GM21515 (cell line): ENCODE results near the gene NRG2.

ENCODE experiments used
- ATAC-seq: cut with Tn5 transposase; IDR thresholded peaks from one replicate; pipeline ENCODE4 v1.9.1; 2021; ENCODE audit not compliant: unreplicated experiment

NRG2 gene

DNA sequence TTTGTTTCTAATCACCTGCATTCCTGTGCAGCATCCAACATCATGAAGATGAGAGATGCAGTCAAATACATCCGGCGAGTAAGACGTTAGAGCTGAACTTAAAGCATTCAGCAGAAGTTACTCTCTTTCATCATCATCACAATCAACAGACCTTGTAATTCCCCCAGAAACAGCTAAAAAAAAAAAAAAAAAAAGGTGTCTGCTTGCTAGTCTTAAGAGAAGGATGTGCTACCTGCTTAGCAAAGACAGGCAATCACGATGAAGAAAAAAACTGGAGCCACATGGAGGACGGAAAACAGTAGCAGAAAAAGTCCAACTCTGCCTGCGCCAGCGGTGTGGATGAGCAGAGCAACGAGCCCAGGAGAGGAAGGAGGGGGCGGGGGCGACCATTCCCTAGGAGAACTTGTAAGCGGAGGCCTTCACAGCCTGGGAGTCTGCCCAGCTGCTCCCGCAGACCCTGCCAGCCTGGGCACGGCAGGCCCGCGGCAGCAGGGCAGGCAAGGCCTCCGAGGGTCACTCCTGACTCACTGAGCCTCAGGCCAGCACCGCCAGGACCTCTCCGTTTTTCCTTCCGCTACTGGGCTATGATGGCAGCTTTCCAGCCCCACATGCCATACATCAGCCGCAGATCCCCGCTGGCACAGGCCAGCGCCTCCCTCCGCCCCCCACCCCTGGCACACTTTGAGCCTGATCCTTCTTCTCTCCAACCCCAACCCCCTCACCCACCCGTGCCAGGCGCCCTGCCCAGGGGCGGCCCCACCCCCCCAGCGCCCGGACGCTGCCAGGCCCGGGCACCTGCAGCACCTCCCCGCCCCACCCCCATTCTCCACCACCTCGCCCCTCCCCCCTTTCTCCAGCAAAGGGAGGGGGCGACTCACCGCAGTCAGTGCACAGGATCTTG lies 1.4 kb downstream of the NRG2 start:
- no peak for ATAC-seq

DNA sequence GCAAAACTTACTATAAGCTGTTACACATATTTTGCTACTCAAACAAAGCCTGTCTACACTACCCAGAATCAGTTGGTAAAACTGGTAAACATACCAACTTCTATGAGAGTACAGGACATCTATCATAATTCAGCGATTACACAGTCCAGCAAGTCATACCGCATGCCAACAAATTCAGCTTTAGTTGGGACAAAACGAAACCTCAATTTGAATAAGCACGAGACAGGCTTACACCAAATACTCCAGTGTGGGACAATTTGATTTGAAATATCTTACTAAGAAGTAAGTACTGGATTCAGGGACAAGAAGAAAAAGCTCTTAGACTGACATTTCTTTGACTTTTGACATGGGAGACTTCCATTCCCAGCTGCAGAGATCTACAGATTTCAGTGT lies 2.0 kb downstream of the NRG2 start:
- no peak for ATAC-seq

DNA sequence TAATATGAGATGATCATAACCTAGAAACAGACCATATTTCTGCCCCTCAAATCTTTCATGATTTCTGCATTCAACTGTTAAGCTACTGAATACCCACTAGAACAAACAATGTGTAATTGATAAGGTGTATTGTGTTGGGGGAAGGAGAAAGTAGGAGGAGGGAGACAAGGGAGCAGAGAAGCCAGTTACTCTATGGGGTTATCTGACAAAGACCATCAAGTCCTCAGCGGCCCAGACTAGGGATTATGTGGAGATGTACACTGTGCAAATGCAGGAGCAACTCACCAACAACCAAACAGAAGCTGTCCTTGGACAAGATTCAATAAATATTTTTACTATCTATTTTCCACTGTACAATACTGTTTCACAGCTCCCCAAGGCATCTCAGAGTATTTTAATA lies 2.7 kb downstream of the NRG2 start:
- no peak for ATAC-seq

DNA sequence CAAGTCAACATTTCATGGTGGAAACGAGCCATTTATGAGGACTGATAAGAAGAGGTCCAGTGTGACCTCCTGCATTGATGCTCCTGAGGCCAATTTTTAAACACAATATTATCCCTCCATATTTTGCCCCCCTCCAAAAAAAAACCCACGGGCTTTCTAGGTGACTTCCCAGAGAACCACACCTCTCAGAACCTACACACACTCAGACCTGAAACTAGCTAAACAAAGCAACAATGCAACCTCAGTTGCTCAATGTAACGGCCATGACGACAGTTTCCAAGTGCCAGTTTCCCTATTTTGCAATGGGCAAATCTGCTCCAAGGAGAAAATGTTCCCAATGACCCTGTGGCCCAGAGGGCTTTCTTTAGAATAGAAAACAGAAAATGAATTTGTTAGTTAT lies 3.5 kb downstream of the NRG2 start:
- no peak for ATAC-seq

DNA sequence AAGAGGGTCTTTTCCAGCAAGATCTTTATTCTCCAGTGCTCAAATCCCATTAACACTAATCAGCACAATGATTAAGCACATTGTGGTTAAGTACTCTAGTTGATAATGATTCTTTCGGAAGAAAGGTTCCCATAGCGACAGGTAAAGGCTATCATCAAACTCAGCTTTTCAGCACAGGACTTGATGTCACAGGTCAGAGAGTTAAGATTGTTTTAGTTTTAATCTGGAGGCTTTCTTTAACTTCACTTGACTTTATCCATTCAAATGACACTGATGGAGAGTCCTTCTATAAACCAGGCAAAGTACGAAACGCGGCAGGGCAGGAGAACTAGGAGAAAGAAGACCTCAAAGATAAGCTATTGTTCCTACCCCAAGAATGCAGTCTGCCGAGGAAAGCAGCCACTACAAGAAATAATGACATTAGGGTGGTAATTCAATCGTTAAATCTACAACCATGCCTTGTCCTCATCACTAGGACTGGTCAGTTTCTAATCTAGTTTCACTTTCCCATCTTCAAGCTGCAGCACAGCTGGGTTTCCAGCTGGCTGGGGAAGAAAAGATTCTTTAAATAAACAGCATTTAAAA lies 4.6 kb downstream of the NRG2 start:
- ATAC-seq = no peak

DNA sequence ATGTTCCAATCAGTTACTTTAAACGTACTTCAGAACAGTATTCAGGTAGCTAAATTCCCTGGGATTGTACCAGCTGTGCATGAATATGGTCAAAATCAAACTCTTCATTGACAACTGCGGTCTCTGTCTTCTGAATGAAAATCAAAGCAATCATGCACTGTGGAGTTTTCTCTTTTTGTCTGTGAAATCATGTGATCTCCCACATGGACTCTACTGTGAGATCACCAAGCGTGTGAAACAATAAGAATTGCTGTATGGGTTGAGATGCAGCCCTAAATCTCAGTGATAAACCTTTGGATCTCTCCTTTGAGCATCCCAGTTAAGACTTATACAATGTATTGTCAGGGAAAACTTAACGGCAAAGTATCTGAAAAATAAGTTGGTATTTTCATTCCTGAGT lies 6.1 kb downstream of the NRG2 start:
- no peak for ATAC-seq

DNA sequence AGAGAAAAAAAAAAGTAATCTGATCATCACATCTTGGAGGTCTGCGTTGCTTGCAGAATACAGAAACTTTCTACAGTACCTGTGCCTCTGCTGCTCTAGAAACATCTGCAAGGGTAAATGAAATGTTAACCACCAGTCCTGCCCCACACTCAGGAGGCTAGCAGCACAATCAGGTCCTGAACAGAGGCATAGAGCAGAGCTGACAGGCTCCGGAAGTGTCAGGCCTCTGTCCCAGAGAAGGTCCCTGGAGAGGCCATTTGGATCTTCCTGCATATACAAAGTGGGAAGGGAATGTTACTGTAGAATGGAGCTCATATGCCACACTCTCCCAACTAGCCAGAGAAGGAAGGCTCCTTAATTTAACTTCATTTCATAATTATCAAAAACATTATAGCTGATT lies 7.2 kb downstream of the NRG2 start:
- ATAC-seq = no peak

DNA sequence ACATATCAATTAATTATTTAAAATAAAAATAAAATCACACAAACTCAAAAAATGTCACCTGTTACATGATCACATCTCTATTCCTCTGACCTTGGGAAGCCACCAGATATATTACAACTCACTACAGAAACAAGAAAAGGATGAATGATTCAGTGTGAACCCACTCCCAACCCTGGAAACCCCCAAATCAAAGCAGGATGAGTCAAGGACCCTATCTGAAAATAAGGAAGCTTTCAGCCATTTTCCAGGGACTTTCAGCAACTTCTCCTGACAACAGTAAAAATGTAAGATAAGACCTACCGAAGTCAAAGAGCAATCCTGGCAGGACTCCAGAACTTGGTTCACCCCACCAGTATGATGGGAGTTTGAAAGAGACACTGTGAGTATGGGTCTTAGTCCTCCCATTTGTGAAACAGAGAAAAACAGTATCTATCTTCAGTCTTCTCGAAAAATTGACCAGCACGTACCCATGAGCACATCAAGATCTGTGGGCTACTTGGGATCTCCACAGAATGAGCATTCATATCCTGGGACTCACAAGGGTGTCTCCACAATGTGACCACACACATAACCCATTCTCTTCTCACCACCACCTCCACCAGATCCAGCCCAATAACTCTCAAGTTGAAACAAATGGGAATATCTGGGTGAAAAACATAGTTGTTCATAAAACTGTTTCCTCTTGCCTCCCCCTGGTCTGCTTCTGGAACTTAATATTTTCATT lies 9.9 kb downstream of the NRG2 start:
- no peak for ATAC-seq

DNA sequence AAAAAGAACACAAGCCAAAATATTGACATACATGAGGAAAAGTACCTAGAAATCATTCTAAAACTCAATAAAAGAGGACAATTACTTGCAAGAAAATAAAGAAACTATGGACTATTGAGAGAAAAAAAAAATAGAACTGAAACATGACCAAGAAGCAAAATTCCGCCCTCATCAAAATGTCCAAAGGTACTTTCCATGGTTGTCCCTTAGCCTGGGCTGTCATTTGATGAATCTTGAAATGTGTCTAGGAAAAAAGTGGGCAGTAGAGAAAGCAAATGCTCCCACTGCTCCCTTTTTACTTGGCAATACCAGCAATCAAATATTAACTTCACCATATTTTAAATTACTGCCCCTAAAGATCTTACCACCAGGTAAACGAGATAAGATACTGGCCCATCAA lies 10.8 kb downstream of the NRG2 start:
- no peak for ATAC-seq

DNA sequence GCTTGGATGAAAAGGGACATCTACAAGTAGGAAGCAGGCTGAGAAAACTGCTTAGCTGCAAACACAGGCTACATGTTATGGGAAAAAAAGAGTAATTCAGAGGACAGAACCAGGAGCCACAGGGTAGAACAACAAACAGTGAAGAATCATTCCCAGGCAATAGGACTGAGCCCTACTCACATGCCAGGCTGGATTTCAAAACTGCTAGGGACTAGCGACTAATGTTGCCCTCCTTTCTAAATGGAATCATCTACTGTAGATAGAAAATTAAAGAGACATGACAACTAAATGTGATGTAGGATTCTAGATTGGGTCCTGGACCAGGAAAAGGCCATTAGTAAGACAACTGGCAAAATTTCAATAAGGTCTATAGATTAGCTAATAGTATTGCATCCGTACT lies 15.3 kb downstream of the NRG2 start:
- ATAC-seq = no peak

DNA sequence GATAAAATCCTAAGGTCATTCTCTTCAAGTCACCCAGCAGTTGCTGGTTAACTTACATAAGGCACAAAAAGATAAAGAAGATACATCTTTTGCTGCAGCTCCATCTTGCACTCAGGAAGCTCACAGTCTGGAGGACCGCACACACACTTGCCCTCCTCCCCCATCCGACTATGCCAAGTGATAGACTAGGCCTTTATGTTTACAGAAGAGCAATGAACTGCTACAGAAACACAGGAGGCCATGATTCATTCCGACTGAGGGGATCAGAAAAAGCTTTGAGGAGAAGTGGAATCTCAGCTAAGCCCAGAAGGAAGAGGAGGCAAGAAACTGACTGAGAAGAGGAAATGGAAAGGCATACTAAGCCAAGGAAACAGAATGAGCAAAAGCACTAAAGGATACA lies 17.4 kb downstream of the NRG2 start:
- no peak for ATAC-seq

DNA sequence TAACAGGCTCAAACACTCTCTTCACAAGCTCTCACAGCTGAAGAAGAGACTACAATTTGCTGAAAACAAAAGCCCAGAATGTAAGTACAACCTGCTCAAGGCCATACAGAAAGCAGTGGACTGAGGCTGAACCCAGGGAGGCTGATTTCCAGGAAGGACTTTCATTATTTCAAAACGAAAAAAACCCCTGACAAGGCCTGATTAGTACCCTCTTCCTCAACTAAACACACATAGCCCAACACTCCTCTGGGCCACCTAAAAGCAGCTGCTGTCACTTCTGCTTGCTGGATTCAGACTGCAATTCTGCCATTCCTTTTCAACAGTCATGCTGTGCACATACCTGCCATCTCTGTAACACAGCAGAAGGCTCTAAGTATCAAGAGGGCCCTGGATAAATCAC lies 18.2 kb downstream of the NRG2 start:
- ATAC-seq = no peak

DNA sequence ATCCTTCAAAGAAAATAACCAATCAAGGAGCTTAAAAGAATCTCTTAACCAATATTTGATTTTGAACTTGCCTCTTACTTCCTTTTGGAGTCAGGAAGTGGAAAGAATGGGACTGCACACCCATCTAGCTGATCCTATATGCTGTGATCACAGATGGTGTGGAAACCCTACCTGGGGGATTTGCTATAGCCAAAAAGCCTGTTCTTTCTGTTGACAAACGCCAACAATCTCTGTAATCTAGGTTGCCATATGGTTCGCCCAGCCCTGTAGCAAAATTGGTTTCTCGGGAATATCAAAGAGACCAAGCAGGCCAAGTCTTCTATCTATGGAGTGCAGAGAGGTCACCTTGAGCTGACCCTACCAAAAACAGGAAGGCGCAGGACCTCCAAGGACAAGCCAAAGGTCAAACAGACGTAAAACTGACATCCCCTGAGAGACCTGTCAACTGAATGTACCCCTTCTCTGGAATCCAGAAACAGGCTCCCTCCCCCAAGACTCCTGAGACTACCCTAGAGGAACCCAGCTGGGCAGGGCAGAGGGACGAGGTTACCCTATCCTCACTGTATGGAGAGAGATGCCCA lies 19.4 kb downstream of the NRG2 start:
- ATAC-seq = no peak

DNA sequence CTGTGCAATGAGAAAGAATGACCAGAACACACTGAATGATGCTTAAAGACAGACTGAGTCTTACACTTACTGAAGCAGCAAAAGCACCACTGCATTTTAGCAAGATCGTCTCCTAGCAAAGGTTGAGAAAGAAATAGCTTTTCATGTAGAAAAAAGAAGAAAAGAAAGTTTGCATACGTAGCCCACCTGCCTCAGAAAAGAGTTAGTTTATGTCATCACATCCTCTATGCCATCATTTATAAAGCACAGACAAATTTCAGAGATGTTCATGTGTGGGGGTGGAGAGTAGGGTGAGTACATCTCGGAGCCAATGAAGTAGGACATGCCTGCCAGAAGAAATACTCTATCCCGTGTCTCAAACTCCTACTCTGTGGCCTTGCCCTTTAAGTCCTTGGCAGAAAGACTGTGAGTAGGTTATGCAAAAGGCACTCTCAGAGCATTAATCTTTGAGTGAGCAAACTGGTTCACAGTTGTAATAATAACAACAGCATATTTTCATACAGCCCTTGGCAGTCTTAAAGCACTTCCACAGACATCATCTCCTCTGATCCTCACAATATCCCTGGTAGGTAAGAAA lies 22.4 kb downstream of the NRG2 start:
- ATAC-seq = no peak

DNA sequence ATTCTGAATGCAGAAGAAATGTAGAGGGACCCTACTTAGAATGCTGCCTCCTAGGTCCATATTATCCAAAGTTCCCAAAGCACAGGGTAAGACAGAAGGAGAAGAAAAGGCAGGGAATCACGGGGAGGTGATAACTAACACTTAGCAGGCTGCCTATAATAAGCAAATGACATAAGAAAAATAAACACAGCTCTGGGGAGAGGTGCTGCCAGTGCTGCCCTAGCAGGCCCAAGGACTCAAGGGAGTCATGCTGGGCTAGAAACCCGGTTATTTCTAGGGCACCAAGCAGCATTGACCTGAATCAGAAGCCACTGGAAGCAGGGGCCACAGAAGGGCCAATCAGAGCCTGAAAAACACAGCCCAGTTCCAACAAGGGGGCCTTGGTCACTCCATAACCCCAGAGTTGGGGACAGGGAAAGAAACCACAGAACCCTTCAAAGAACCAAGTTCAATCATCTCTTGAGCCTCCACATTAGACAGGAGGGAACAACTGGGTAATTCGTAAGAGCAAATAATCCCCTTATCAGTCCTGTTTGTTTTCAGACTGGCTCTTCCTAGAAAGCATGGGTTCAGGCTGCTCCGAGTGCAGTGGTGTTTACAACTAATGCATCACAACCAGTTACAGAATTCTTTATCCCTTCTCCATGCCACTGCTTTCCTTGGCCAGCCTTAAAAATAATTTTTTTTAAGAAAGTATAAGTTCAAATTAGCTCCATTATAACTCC lies 24.0 kb downstream of the NRG2 start:
- ATAC-seq = no peak

DNA sequence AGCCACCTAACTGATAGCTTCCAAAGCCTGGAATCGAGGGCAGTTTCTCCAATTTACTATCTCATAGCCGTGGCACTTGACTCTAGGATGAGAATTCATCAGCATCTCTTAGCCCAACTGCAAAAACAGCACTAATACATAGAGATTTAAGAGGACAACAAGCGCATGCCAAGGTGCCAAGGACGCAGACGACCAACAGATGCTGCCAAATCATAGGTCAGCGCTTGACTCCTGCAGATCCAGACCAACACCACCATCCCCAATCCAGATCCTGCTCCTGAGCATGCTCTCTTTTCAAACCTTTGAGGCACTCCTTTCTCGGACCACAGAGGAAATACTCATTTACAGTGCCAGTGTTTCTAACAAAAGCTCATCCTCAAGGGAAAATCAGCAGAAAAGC lies 24.6 kb downstream of the NRG2 start:
- ATAC-seq = no peak

DNA sequence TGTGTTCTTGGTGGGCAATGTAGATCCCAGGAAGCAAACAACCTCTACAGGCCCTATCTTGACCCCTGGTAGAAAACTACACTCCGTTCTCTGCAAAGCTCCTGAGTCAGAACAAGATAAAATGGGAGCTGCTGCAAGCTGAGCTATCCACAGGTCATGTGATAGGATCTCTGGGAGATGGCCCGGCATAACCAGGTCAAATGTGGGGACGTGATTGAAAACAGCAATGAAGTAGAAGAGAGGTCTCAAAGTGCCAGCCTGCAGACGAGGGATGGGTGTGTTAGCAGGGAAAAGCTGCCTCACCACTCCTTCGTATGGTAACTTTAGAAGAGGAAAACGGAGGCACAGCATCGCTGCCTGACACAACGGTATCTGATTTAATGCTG lies 25.0 kb downstream of the NRG2 start:
- ATAC-seq = no peak

DNA sequence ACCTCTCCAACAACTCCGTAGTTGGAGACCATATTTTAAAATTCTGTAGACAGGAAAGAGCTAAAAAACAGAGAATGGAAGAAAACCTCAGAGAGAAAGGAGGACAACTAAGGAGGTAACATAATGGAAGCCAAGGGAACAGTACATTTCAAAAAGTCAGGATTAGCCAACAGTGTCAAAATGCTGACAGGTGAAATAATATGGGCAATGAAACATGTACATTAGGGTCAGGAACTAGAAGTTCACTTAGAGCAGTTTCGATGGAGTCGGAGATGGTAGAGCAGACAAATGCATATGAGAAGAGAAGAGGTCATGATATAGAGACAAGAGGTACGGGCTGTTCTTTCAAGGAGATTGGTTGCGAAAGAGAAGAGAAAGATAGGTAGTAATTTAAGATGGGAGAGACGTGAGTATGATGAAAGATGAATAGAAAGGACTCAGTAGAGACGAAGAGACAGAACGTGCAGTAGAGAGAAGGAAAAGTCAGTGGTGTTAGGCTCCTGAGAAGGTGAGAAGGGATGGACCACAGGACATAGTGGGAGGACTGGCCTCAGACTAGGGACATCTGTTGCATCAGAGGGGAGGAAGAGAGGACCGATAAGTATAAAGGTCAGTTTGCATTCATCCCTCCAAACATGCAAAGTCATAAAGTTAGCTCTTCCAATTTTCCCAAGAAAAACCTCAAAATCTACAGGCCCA lies 25.6 kb downstream of the NRG2 start:
- no peak for ATAC-seq

DNA sequence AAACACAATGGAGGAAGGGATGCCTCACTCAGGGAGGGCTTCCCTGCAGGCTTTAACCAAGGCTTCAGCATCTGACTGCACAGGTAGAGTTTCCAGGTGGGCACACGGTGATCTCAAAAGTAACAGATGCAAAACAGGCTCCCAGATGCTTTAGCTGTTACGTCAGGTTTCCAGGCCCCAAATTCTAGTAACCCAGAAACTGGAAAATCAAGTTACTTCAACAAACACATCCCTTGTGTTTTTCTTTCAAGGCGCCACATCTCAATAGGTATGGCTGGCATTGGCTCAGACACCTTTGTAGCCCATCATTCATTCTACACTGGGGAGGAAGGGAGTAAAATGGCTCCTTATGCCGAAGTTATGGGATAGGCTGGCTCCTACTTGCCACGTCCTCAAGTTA lies 27.4 kb downstream of the NRG2 start:
- no peak for ATAC-seq

DNA sequence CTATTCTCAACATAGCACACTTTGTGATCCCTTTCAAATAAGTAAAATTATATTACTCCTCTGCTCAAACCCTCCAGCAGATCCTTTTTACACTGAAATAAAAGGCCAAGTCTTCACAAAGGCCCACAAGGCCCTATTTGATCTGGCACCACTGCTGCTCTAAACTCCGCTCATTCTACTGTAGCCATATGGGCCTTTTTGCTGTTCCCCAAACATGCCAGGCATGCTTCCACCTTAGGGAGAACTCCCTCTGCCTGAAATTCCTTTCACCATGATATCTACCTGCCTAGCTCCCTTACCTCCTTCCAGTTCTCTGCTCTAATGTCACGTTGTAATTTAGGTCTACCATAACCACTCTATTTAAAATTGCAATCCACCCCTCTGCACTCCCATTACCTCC lies 28.3 kb downstream of the NRG2 start:
- ATAC-seq = no peak
